Measurements from ENCODE around the gene TRPV4.

Gene TRPV4

DNA sequence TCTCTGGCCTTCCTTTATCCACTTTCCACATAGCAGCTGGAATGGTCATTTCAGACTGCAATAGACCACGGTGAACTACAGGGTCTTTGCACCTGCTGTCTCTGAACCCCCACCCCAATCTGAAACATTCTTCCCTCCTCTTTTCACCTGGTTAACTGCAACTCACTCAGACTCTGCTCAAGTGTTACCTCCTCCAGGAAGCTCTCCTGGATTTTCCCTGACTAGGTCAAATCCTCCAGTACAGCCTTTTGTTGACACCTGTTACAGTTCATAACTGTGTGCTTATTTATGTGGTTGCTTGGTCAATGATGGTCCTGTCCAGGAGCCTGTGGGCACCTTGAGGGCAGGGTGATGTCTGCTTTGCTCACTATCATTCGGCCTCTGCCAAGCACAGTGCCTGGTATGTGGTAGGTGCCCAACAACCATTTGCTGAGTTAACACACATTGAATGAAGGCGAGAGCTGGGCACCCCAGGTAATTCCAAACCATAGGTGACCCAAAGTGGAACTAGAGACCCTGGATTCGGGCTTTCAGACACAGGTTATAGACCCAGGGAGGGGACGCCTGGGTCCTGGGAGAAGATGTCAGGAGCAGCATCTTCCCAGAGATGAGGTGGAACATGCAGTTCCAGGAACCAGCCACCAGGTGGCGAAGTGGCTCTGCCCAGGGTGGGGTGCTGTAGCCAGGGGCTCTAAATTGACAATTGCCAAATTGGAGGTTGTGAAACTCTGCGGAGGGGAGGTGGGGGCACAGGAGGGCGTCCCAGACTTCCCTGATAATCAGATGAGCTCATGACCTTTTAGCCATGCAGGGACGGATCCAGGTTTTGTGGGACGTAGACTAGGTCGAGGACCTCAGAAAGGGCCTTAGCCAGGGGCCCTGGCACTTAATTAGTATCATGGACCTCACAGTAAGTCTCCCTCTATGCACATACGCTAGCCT is 28.1 kb downstream of the TRPV4 start:
- DNase-seq, result peak; percentile 54

DNA sequence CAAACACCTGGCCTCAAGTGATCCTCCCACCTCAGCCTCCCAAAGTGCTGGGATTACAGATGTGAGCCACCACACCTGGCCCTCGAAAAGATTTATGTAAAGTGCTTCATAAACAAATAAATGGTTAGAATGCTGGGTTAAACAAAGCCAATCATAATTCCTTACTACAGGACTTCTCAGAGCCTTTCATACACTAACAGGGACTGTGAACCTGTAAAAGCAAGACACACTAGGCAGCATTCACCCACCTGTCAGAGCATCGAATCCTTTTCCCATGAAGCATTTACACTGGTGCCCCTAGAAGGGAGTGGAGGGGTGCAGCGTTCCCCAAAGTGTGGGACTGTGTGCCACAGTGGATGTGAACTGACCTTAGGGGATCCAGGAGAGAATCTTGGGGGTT is 29.5 kb downstream of the TRPV4 start:
- DNase-seq, result no peak

DNA sequence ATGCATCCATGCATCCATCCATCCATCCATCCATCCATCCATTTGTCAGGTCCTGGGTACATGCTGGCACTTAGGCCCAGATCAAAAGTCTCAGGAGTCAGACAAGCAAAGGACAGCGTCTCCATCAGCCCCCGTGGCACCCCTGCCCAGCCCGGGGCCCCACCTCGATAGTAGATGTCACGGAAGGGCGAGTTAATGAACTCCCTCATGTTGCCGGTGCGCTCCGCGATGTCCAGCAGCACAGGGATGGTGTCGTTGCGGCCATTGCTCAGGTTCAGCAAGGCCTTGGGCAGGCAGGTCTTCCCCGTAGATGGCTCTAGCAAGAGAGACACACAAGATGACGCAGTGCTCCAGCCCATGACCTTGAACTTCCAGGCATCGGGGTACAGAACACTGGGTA is 30.4 kb downstream of the TRPV4 start:
- DNase-seq, result no peak

DNA sequence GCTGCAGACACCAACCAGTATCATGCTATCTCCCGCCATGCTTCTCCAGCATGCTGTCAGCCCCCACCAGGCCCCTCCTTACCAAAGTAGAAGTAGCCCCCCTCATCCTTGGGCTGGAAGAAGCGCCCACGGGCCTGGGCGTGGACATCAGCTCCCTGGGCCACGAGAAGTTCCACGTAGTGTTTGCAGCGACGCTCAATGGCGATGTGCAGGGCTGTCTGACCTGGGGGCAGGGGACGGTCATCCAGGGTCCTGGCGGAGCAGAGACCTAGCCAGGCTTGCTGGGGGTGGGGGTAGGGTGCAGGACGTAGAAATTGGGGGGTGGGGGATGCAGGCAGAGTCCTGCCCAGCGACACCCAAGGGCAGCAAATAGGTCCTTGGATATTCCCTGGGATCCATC is 32.7 kb downstream of the TRPV4 start:
- DNase-seq, result no peak

DNA sequence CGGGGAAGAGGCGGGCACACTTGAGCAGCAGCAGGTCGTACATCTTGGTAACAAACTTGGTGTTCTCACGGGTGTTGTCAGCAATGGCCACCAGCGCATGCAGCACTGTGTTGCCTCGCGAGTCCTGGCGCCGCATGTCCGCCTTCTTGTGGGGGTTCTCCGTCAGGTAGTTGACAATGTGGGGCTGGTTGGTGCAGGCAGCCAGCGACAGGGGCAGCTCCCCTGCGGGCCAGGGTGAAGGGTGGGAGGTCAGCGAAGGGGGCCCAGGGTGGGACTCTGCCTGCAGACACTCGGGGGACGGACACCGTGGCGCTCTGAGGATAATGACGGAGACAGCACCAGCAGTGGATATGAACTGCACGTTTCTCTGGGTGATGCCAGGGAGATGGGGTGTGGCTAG is 34.5 kb downstream of the TRPV4 start:
- no peak for DNase-seq

DNA sequence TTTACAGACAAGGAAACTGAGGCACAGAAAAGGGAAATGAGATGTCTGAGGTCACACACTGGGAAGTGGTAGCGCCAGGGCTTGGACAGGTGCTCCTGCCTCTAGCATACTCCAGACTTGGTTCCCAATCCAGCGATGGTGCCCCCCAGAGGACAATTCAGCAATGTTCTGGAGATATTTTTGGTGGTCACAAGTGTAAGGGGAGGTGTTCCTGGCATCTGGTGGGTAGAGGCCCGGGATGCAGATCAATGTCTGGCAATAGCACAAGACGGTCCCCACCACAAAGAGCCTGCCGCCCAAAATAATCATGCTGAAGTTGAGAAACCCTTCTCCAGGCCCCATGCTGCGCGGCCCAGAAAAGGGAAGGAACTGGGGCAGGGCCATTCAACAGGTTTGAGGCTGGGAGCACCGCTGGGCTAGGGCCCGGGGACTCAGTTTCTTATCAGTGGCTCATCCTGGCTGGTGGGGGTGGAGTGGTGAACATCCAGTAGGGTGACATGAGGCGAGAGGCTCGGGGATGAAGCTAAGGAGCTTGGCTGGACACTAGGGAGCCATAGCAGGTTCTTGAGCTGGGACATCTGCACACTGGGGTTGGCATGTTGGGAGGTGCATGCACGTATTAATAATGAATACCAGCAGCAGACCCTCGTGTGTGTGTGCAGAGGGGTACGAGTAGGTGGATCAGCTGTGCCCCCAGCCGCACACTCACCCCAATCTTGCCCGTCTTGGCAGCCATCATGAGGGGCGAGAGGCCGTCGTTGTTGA is 35.1 kb downstream of the TRPV4 start:
- no peak for DNase-seq

DNA sequence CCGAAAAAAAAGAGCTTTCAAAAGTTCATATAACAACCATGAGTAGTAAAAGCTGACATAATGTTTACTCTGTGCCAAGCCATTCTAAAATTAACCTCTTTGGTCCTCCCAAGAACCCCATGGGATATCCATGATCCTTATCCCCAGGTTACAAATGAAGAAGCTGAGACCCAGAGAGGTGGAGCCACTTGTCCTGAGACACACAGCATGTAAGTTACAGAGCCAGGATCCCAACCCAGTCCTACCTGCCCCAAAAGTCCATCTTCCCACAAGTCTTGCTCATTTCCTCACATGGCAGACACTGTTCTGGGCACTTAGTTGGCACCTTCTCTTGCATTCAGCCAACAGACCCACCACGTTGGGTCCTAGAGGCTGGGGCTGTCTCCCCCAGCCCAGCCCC is 37.1 kb downstream of the TRPV4 start:
- DNase-seq, result no peak

DNA sequence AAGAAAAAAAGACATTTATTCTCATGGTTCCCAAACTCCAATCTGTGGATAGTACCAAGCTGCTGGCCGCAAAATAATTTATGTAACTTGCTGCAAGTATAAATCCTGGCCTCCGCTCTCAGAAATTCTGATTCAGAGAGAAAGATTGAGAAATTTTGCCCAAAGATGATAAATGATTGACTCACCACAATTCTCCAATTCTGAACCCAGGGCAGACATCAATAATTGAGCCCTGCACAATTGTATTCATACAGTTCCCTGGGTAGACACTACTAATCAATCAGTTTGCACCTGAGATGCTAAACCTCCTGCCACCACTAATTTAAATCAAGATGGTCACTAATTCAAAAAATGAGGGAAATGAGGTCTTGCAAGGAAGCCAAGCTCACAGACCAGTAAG is 38.2 kb downstream of the TRPV4 start:
- no peak for DNase-seq

DNA sequence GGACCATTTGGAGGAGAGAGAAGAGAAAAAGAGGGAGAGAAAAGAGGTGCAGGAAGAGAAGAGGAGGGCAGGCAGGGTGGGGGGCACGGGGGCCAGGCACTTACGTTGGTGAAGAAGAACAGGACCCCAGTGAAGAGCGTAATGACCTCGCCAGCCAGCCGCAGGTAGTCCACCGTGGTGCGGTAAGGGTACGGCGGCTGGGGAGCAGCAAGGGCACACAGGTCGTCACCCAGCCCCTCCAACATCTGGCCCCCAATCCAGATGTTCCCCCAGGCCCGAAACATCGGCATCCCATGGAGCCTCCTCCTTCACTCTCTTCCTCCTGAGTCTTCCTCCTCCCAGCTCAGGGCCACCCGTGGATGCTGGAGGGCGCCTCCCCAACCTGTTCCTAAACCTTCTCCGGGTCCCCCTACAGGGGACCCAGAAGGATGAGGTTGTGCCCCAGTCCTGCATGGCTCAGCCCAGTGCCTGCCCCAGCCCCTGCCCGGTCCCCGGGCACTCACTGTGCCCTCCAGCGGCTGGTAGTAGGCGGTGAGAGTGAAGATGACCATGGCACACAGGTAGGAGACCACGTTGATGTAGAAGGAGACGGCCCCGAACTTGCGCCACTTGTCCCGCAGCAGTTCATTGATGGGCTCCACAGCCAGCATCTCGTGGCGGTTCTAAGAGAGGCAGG is 39.2 kb downstream of the TRPV4 start:
- no peak for DNase-seq

DNA sequence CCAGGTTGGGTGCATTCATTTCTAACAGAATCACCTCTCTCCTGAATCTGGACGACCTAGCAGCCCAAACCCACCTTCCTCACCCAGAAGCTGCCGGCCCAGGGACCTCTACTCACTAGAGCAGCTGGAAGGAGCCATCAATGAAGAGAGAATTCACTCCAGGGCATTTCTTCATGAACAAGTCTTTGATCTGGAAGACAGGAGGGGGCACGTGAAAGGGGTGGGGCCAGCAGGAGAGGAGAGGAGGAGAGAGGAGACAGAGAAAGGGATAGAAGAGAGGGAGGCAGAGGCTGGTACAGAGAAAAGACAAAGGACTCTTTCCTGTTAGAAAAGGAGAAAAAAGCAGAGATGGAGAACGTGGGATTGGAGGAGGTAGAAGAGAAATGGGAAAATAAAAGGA is 39.8 kb downstream of the TRPV4 start:
- no peak for DNase-seq

DNA sequence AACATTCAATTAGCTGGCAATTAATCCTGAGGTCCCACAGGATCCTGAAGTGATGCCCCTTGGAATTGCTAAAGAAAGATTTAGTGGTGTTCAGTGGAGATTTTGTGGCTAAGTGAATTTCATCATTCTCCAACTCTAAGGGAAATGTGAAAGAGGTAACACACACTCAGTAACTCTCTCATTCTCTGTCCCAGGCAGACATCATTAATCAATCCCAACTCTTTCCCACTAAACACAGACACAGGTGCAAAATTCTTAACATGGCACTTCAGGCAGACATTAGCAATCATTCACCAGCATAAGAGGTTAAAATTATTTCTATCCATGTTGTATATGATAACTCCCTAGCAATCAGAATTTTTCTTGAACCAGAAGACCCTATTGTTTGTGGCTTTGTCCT is 40.2 kb downstream of the TRPV4 start:
- no peak for DNase-seq

DNA sequence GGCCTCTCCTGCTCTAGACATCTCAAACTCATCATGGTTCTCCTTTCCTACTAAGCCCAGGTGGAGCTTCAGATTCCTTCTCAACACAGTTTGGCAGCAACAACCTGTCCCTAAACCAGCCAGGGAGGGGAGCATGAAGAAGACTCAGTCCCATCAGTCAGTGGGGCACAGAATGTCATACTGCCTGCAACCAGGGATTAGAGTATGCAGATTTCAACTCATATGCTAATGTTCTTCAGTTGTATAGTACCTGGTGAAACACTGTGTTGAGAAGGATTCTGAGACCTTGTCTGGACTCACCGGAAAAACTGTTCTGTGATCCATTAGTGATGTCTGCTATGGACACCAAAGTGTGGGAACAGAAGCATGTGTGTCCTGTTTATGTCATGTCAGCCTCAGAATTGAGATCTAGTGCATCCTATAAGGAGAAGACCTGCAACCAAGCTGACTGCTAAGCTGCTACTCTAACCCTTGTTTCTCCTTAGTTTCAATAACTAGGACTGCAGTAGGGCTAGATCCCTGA is 43.6 kb downstream of the TRPV4 start:
- DNase-seq, result no peak

DNA sequence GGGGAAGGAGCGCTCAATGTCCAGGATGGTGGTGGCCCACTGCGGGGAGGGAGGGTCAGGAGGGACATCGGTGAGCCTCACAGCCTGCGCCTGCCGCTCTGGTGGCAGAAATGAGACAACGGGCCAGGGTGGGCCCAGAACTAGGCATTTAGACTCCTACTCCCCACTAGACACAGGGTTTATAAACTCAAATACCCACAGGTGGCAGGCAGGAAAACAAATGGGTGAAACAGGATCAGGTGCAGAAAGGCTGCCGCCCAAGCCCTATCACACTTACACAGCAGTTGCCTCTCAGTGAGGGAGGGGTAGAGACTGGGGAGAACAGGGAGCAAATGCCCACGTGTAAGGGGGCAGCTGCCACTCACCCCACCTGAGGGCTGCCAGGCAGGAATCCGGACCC is 46.4 kb downstream of the TRPV4 start:
- no peak for DNase-seq

DNA sequence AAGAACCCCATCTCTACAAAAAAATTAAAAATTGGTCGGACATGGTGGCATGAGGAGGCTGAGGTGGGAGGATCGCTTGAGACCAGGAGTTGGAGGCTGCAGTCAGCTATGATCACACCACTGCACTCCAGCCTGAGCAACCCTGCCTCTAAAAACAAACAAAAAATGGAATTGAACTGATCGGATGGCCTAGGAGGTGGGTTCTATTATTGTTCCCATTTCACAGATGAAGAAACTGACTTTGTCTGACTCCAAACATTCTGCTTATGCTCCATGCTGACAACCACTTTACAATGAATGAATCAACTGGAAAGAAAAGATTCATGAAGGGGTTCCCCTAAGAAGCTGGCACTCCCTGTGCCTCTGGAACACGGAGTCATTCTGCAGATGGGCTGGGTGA is 47.3 kb downstream of the TRPV4 start:
- no peak for DNase-seq

DNA sequence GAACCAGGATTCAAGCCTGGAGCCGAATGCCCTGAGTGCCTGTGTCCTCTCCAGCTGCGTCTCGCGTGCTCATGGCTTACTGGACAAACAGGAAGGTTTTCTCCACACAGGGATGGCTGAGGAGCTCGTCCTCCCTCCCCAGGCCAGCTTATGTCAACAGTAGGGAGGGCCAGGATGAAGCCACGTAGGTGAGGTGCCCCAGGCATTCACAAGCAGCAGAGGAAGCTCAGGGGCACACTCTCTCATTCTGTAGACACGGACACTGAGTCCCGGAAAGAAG is 49.3 kb downstream of the TRPV4 start:
- DNase-seq, result no peak

DNA sequence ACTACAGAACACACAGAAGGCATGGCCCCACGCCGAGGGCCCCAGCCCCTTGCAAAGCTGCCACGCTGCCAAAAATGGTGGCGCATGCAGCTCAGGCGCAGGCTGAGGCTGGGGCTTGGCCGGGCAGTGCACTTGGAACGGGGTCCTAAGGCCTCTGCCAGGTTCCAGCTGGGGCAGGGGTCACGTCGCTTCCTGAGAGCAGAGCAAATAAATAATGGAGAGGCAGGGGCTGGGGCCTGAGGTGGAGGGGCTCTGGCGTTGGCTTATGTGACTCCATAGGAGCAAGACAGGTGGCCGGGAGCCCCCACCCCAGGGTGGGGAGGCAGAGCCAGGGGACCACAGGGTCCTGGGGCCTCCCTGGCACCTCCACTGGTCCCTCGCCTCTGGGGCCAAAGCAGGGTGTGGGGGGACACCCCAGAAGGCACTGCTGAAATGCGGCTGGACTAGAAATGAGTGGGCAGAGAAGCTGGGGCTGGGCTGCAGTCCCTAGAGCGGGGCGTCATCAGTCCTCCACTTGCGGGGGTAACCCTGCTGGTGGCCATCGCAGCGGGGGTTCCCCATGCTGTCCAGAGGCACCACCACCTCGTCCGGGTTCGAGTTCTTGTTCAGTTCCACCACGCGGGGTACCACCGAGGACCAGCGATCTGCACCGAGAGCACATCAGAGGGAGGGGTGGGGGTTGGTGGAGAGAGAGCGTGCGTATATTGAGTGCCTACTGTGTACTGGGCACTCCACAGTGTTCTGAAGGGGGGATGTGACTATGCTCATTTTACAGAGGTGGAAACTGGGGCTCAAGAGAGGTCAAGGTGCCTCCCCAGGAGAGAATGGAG is 49.8 kb downstream of the TRPV4 start:
- no peak for DNase-seq

DNA sequence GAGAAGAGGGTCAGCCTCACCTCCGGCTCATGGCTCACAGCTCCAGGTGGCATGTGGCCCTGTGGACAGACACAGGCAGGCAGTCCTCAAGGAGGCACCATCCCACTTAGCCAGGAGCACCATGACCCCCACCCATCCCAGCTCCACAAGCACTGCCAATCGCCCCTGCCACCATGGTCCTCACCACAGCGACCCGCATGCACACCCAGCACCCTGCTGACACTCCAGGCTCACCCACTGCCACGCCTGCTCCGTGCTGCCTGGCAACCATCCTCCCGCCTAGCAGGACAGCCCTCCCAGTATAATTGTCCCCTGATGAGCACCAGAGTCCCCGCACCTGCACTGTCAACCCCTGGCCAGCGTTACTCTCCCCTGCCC is 50.9 kb downstream of the TRPV4 start:
- no peak for DNase-seq

DNA sequence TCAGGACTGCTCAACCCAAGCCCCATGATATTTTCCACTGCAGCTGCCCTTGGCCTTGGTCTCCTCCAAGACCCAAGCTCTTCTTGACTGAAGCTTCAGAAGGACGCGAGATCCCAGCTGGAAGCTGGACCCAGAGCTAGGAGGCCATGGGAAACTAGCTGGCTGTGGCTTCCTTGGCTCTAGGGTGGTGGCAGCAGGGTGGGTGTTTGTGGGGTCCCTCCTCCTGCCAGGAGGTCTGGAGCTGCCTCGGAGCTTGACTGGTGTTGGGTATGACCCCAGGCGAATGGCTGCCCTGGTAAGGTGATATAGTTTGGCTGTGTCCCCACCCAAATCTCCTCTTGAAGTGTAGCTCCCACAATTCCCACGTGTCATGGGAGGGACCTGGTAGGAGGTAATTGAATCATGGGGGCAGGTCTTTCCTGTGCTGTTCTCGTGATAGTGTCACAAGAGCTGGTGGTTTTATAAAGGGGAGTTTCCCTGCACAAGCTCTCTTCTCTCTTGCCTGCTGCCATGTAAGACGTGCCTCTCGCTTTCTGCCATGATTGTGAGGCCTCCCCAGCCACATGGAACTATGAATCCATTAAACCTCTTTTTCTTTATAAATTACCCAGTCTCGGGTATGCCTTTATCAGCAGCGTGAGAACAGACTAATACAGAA is 51.4 kb downstream of the TRPV4 start:
- no peak for DNase-seq

DNA sequence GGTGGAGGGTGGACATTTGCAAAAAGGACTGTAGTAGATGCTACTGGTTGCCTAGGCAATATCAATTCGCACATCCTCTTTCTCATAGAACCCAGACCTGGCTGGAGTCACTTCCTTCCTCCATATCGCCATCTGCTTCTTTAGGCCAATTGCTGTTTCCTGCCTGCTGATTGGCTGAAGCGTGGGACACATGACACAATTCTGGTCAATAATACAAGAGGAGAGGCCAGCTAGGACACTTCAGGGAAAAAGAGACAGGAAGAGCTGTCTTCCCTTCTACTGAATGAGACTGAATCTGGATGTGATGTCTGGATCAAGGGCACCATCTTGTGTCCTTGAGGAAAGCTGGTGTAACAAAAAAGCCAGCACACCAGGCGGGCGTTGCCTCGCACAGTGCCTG is 53.8 kb downstream of the TRPV4 start:
- DNase-seq, result no peak

DNA sequence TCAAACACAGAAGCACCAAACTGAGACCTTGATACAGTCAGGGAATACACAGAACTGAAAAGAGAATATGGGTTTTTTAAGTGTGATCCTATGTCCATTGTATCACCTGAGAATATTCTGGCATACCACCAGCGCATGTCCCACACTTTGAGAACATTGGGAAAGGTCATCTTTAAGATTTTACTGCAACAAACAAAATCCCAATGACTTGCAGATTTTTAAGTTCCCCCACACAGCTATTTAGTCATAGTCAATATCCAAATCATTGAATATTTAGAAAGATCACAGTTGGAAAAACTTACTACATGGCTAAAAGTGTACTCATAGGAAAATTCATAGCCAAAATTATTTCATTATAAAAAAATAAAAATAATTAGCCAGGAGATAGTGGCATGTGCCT is 54.5 kb downstream of the TRPV4 start:
- no peak for DNase-seq

DNA sequence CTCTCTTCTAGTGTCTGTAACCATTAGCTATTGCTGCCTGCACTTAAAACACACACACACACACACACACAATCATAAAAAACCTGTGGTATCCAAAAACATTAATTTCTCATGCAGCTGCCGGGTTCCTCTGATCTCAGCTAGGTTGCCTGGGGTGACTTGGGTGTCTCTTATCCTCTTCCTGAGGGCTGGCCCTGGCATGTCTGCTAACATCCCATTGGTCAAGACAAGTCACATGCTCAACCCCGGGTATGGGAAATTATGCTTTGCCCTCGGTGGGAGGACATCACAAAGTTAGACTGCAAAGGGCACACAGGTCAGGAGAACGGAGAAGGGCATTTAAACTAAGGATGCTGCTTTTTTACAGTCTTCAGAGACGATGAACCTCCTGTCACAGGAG is 55.7 kb downstream of the TRPV4 start:
- DNase-seq, result no peak

DNA sequence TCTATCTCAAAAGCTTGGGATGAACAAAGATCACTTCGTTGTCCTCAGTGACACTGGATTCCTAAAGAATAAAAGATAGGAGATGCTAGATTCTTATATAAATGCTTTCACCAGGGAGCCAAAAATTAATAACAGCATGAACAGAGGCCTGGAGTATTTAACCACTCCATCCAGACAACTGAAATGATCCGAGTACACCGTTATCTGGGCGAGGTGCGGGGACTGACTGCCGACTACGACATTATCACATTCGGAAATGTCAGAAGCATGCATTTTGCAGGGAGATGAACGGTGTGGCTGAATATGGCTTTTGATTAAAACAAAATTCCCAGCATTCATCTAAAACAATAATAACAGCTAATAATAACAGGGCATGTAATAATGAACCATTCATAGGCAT is 56.6 kb downstream of the TRPV4 start:
- no peak for DNase-seq
